Mammary epithelial cell (primary cell): ENCODE measurements around the gene OLFML1.

ENCODE experiments used
- CTCF ChIP-seq, 2 donors: IDR thresholded peaks in 1 of 2; conservative IDR thresholded peaks in 1 of 2; 2 replicates each; pipeline ENCODE4 v1.5.1; 2011 to 2012; ENCODE audit warnings: inconsistent platforms in 2 of 2, low read length in 2 of 2, mild to moderate bottlenecking in 2 of 2, control low read depth in 1 of 2, low read depth in 1 of 2; ENCODE audit not compliant: insufficient read depth in 1 of 2; ENCODE audit errors: extremely low read depth in 1 of 2
- EZH2 ChIP-seq: IDR thresholded peaks from 2 replicates; pipeline ENCODE4 v1.6.1; 2012; ENCODE audit warnings: low read length, inconsistent platforms, borderline replicate concordance

- no peak for TF ChIP-seq CTCF (conservative IDR thresholded peaks at IDR 0.05 in 1 of 2, IDR thresholded peaks at IDR 0.05 in 1 of 2; ENCODE audit: extremely low read depth in 1 of 2, insufficient read depth in 1 of 2, low read depth in 1 of 2, low read length in 2 of 2)
- no peak for TF ChIP-seq EZH2
These were observed 34.5 kb upstream of the OLFML1 start for GRCh38 chr11:7450836-7451235.
